ENCODE measurements around the gene DTX3.

DNA sequence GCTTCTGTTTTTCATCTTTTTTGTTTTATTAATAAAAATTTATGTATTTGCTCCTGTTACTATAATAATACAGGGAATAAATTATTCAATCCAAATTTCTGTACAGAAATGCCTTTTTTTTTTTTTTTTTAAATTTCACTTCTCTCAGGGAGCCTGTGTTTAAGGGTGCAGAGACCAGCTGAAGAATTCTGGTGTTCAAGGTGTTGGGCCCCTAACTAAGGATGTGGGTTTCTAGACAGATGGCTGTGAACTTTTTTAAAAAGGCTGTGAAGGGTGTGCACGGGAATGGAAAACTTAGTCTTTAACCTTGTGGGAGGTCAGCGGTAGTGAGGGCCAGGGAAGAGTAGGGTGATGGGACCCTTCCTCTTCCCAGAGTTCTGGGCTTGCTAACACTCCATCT is 1.3 kb upstream of the DTX3 start:
- TF ChIP-seq EZH2phosphoT487 (IDR thresholded peaks at IDR 0.05; ENCODE audit: borderline replicate concordance) (no peak), EZH2 (IDR thresholded peaks at IDR 0.05) (no peak), POLR2A (IDR thresholded peaks at IDR 0.05; ENCODE audit: borderline replicate concordance, extremely low read depth, insufficient read depth, insufficient read length) (no peak), POLR2AphosphoS5 (IDR thresholded peaks at IDR 0.05; ENCODE audit: low read depth, low read length) (no peak)
- TF ChIP-seq, protein P1, sequence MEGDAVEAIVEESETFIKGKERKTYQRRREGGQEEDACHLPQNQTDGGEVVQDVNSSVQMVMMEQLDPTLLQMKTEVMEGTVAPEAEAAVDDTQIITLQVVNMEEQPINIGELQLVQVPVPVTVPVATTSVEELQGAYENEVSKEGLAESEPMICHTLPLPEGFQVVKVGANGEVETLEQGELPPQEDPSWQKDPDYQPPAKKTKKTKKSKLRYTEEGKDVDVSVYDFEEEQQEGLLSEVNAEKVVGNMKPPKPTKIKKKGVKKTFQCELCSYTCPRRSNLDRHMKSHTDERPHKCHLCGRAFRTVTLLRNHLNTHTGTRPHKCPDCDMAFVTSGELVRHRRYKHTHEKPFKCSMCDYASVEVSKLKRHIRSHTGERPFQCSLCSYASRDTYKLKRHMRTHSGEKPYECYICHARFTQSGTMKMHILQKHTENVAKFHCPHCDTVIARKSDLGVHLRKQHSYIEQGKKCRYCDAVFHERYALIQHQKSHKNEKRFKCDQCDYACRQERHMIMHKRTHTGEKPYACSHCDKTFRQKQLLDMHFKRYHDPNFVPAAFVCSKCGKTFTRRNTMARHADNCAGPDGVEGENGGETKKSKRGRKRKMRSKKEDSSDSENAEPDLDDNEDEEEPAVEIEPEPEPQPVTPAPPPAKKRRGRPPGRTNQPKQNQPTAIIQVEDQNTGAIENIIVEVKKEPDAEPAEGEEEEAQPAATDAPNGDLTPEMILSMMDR (IDR thresholded peaks at IDR 0.05 in 2 of 3, conservative IDR thresholded peaks at IDR 0.05 in 1 of 3; ENCODE audit: borderline replicate concordance in 1 of 3, insufficient read depth in 1 of 3, low read depth in 2 of 3, low read length in 2 of 3): no peak
- TF ChIP-seq, protein P2, sequence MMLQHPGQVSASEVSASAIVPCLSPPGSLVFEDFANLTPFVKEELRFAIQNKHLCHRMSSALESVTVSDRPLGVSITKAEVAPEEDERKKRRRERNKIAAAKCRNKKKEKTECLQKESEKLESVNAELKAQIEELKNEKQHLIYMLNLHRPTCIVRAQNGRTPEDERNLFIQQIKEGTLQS (IDR thresholded peaks at IDR 0.05): no peak
- TF ChIP-seq, protein P3, sequence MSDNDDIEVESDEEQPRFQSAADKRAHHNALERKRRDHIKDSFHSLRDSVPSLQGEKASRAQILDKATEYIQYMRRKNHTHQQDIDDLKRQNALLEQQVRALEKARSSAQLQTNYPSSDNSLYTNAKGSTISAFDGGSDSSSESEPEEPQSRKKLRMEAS (IDR thresholded peaks at IDR 0.05): no peak
- TF ChIP-seq, protein P4, sequence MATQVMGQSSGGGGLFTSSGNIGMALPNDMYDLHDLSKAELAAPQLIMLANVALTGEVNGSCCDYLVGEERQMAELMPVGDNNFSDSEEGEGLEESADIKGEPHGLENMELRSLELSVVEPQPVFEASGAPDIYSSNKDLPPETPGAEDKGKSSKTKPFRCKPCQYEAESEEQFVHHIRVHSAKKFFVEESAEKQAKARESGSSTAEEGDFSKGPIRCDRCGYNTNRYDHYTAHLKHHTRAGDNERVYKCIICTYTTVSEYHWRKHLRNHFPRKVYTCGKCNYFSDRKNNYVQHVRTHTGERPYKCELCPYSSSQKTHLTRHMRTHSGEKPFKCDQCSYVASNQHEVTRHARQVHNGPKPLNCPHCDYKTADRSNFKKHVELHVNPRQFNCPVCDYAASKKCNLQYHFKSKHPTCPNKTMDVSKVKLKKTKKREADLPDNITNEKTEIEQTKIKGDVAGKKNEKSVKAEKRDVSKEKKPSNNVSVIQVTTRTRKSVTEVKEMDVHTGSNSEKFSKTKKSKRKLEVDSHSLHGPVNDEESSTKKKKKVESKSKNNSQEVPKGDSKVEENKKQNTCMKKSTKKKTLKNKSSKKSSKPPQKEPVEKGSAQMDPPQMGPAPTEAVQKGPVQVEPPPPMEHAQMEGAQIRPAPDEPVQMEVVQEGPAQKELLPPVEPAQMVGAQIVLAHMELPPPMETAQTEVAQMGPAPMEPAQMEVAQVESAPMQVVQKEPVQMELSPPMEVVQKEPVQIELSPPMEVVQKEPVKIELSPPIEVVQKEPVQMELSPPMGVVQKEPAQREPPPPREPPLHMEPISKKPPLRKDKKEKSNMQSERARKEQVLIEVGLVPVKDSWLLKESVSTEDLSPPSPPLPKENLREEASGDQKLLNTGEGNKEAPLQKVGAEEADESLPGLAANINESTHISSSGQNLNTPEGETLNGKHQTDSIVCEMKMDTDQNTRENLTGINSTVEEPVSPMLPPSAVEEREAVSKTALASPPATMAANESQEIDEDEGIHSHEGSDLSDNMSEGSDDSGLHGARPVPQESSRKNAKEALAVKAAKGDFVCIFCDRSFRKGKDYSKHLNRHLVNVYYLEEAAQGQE (IDR thresholded peaks at IDR 0.05; ENCODE audit: low read depth): no peak

Data from HCT116 (cell line).